NOMO-1 (cell line): ENCODE data around the gene SEC22C.
"Not testable (repeated sequence)": the region's sequence is repeated elsewhere in the genome, so short reads cannot be mapped to it uniquely, and the experiment has no call there.

Experiments used
- DNase-seq, 2 experiments: peaks; one replicate each; lab custom pipeline; 2025; ENCODE audit not compliant: unreplicated experiment in 2 of 2; lab: John Stamatoyannopoulos, UW

Gene SEC22C

DNA sequence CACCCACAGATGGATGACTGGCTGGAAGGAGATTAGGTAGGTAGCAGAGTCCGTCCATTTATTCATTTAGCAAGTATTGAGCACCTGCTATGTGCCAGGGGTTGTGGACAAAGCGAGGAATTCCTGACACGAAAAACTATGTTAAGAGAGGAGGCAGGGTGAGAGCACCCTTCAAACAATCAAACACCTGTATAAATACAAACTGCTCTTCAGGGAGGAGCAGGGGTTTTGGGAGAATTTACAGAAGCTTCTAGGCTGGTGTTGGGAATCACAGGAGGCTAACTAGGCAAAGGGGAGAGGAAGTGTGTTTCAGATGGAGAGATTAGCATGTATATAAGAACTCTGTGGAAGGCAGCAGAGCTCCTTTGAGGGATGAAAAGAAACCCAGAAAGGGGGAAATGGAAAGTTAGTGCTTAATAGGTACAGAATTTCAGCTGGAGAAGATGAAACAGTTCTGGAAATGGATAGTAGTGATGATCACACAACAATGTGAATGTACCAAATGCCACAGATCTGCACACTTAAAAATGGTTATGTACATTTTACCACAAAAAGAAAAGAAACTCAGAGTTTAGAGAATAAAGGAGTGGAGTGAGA is 805 bp upstream of the SEC22C start:
- no peak for DNase-seq

GRCh38 chr3:42581400-42581708 is 413 bp downstream of the SEC22C start:
- DNase-seq: no peak

- DNase-seq: not testable (repeated sequence)
Measured at GRCh38 chr3:42579346-42579745, 2.4 kb downstream of the SEC22C start.

GRCh38 chr3:42578054-42578453 is 3.7 kb downstream of the SEC22C start:
- DNase-seq: no peak

GRCh38 chr3:42575137-42575741 is 6.5 kb downstream of the SEC22C start:
- no peak for DNase-seq

- DNase-seq: no peak
Measured at GRCh38 chr3:42572278-42572677, 9.5 kb downstream of the SEC22C start.

GRCh38 chr3:42569593-42570142 is 12.1 kb downstream of the SEC22C start:
- DNase-seq: no peak

- no peak for DNase-seq
Measured at GRCh38 chr3:42562047-42562907, 19.5 kb downstream of the SEC22C start.

DNA sequence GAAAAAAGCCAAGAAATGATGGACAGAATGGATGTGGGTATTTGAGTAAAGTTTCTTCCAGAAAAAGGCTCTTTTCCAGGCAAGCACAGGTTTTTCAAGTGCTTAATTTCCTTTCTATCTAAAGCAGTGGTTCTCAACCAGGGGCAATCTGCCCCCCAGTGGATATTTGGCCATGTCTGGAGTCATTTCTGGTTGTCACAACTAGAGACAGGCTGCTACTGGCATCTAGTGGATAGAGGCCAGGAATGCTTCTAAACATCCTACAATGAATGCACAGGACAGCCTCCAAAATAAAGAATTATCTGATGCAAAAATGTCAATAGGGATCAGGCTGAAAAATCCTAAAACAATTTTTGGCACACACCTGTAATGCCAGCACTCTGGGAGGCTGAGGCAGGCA is 23.9 kb downstream of the SEC22C start:
- DNase-seq: no peak

- DNase-seq: not testable (repeated sequence)
Measured at GRCh38 chr3:42556817-42557216, 24.9 kb downstream of the SEC22C start.

DNA sequence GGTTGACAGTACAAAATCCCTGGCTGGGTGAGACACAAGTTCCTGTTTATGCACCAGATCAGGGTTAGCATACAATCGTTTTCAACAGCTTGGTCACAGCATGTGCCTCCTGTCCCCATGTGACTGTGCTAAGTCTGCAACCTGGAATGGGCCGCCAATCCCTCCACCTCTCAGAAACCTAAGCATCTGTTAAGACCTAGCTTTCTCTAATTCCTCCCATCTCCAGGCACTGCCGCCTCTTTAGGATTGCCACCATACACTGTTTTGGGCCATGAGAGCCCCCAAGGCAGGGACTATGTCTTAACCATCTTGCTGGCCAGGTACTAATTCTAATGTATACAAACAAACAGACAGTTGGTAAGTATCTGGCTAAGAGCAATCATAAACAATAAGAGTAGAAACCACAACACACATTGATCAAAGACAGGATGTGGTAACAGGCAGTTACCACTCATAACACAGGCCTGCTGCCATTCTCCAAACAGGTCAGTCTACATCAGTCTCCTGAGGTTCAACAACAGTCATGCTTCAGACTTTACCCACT is 25.6 kb downstream of the SEC22C start:
- DNase-seq: no peak

DNA sequence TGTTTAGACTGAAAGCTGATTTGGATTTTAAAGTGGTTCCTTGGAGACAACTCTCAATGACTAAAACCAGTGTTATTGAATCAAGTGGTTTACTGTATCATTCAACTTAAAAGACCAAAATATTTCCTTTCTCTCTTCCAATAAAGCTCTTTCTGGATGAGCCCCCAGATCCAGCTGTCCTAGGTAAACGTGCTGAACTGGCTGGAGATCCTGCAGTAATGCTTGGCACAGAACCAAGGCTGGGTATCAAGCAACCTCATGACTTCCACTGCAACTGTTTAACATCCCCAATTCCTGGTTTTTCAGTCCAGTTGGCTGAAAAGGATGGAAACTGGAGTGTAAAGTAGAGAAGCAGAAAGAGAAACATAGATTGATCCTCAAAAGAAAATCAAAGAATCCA is 28.9 kb downstream of the SEC22C start:
- no peak for DNase-seq

DNA sequence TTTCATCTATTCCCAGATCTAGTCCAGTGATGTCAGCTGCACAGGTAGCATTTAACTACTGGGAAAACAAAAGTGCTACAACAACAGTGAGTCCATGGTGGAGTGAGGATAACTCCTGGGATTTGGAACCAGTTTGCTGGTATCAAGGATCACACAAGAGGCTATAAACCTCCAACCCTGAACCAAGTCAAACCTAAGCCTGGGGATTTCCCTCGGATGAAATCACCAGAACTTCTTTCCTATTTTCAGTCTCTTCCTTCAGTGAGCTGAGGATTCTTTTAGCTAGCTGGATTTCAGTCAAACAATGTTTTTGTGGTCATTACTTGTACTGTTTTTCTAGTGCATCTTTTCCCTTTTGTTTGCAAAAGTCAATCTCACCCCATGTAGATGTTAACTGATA is 31.5 kb downstream of the SEC22C start:
- no peak for DNase-seq

DNA sequence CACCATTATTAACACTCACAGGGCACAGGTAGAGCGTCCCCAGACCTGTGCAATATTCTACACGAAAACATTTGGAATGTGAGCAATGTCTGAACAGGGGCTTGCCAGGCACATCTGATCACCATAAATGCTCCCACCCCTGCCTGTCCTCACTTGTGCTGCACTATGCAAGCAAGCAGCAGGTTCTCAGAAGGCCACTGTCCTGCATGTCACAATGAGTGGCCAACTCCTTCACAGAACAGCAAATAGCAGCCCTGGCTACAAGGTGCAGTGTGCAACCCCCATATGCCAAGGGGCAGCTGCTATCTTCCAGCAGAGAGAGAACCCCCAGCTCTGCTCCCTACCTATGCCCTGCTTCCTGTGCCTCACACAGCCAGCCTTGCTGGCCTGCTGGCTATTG is 32.6 kb downstream of the SEC22C start:
- DNase-seq: no peak

- peak; percentile 14 to 27 for DNase-seq
Measured at GRCh38 chr3:42547401-42547945, 34.3 kb downstream of the SEC22C start.

GRCh38 chr3:42546691-42547213 is 35.0 kb downstream of the SEC22C start:
- DNase-seq: no peak

- no peak for DNase-seq
Measured at GRCh38 chr3:42545284-42545900, 36.4 kb downstream of the SEC22C start.

GRCh38 chr3:42544492-42545283 is 37.1 kb downstream of the SEC22C start:
- no peak for DNase-seq

GRCh38 chr3:42541079-42541478 is 40.7 kb downstream of the SEC22C start:
- no peak for DNase-seq
